ENCODE results near the gene OR8D1. TPM values are rescaled to one million over a fixed set of nuclear protein-coding genes. Genes with fewer than 3 reads are reported as not detected.
A peak's percentile ranks its signal among the peaks of the same experiment; 100 is the strongest.
"Not testable (repeated sequence)": the region's sequence is repeated elsewhere in the genome, so short reads cannot be mapped to it uniquely, and the experiment has no call there.

The OR8D1 gene
- total RNA-seq, 1 donor from 2014 or later = not detected

DNA sequence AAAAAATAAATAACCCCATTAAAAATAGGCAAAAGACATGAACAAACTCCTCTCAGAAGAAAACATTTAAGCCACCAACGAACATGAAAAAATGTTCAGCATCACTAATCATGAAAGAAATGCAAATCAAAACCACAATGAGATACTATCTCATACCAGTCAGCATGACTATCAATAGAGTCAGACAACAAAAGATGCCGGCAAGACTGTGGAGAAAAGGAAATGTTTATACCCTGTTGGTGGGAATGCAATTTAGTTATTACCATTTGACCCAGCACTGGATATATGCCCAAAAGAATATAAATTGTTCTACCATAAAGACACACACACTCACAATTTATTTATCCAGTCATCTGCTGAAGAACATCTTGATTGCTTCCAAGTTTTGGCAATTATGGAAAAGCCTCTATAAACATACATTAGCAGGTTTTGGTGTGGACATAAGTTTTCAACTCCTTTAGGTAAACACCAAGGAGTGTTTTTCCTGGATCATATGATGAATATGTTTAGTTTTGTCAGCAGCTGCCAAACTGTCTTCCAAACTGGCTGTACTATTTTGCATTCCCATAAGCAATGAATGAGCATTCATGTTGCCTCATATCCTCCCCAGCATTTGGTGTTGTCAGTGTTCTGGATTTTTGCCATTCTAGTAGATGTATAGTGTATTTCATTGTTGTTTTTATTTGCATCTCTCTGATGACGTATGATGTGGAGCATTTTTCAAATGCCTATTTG, 28.0 kb downstream of the OR8D1 start:
- peak in 1 of 2 donors; percentile 95 for DNase-seq (ENCODE audit: low read depth in 2 of 2)

DNA sequence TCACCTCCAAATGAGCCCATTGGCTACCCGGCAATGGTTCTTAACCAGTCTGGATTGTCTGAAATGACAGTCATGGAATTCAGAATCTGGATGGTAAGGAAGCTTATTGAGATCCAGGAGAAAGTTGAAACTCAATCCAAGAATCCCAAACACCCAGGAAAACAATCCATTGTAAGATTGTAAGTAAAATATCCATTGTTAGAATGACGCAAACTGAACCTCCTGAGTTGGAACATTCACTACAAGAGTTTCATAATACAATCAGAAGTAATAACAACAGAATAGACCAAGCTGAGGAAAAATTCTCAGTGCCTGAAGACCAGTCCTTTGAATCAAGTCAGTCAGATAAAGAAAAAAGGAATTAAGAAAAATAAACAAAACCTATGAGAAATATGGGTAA, 35.5 kb downstream of the OR8D1 start:
- no peak for DNase-seq (ENCODE audit: low read depth in 2 of 2)

- DNase-seq (ENCODE audit: low read depth in 2 of 2) = peak in 1 of 2 donors; percentile 41
Observed at GRCh38 chr11:124277804-124278203, 35.9 kb downstream of the OR8D1 start.

DNA sequence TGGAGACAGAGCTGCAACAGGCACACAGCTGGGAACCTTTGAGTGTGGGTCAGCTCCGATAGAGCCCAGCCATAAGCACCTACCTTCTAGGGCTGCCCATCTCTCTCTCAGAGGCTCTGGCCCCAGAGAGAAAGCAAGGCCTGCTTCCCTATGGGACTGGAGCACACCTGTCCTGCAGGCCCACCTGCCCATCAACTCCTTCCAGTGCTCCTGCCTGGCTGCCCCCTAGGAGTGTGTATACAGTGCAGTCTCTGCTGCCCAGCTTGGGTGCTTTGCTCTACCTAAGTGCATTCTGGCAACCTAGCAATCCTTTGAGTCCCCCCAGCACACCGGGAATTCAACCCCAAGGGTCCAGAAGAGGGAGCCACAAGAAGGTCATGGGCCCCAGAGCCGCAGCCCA, 36.5 kb downstream of the OR8D1 start:
- DNase-seq (ENCODE audit: low read depth in 2 of 2) = no peak

DNA sequence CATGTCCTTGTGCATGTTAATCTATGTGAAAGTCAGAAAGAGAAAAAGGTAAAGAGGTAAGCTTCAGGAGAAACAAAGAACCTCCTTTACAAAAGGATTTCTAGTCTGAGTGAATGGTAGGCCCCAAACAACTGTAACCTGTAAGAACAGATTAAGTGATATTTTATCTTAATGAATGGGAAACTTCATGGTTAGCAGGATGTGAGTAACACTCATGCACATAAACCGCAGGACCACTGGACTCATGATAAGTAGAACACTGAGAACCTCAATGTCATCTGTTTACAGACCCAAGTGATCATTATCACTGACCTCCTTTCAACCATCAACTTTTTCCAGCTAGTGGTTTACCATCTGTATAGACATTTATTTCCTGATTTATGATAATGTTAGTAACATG, 37.7 kb downstream of the OR8D1 start:
- peak in 1 of 2 donors; percentile 97 for DNase-seq (ENCODE audit: low read depth in 2 of 2)

GRCh38 chr11:124274000-124274399, 39.7 kb downstream of the OR8D1 start:
- DNase-seq (ENCODE audit: low read depth in 2 of 2) = no peak

GRCh38 chr11:124270886-124271285, 42.9 kb downstream of the OR8D1 start:
- DNase-seq (ENCODE audit: low read depth in 2 of 2) = peak in 1 of 2 donors; percentile 16

- DNase-seq (ENCODE audit: low read depth in 2 of 2) = not testable (repeated sequence)
Observed at GRCh38 chr11:124265041-124265440, 48.7 kb downstream of the OR8D1 start.

- DNase-seq (ENCODE audit: low read depth in 2 of 2) = no peak
Observed at GRCh38 chr11:124256076-124256475, 57.7 kb downstream of the OR8D1 start, which contains the start of gene OR8G5. Gene OR8G5, plus strand, starts transcription at chr11:124256376. Its CDS starts 8,556 bp downstream, at chr11:124264932.

Other genes starting within 250 kb of the OR8D1 start
- 3.2 and 4.1 TPM in 2 replicates for gene VWA5A, start 198.5 kb downstream of the OR8D1 start, total RNA-seq
- gene OR10D3, start 130.6 kb downstream of the OR8D1 start, total RNA-seq = not detected in 2 replicates
- gene OR8G1, start 72.9 kb downstream of the OR8D1 start, total RNA-seq = not detected in 2 replicates
- not detected in 2 replicates for gene OR8G5, start 57.6 kb downstream of the OR8D1 start, total RNA-seq
- gene OR8D2, start 6.2 kb upstream of the OR8D1 start, total RNA-seq = not detected in 2 replicates
- gene OR8B2, start 70.5 kb upstream of the OR8D1 start, total RNA-seq = not detected in 2 replicates
- gene OR8B3, start 85.1 kb upstream of the OR8D1 start, total RNA-seq = not detected in 2 replicates
- gene OR8B4, start 110.9 kb upstream of the OR8D1 start, total RNA-seq = not detected in 2 replicates
- not detected in 2 replicates for gene OR8B8, start 131.7 kb upstream of the OR8D1 start, total RNA-seq
- gene OR8B12, start 229.7 kb upstream of the OR8D1 start, total RNA-seq = not detected in 2 replicates

All from lung microvascular endothelial cell (primary cell).